ENCODE results near the gene RTL1.

RTL1 gene

DNA sequence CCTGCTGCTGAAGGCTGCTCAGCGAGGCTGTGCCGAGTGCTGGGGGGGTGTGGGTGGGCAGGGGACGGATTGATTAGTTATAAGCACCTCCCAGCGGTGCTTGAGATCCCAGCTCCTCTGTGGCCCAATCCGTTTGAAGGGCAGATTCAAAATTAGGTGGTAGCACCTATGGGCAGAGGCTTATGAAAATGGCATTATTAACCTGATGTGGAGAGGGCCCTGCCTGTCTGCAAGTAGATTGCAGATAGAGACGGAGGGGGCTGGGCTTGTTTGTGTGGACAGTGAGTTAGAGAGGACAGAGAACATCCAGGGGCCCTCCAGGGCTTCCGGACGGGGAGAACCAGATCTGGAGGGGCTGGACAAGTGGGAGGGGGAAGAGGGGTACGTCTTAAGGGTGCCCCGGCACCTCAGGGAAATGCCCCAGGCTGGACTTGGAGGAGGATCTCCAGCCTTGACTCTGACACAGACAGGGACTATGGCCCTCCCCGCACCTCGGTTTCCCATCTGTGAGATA, at the start of gene RTL1:
RTL1 (minus strand) TSS at position 51 of the 514 bp plus-strand sequence. CDS start 18,934 bp downstream, outside the sequence.
- Mint-ChIP-seq H3K27me3 (peaks cover 26% of the 10 kb centered on the region), H3K9me3 (ENCODE audit: low read depth) (no peaks in the 10 kb centered on the region), H3K4me3 (no peak within 1 kb of the TSS), H3K4me1 (ENCODE audit: low read depth) (peaks cover 1% of the 10 kb centered on the region), H3K27ac (no peak within 1 kb of the TSS), H3K36me3 (no peaks in the 10 kb centered on the region)

DNA sequence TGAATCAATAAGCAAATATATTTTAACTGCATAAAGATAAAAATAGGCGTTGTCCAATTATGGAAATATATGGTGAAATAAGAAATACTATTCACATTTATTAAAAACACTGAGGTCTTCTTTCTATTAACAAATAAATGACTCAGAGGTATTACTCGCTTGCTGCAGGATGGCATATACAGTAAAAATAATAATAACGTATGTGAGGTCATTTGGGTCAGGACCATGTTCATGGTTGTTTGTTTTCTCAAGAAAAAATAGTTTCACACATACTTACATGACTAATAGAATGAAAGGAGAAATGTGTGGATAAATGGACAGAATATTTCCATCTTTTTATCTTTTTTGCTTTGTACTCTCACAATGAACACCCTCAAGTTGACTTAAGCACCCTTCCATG, 46.5 kb upstream of the RTL1 start:
- Mint-ChIP-seq H3K27ac (no peak overlapping the region), H3K36me3 (no peaks in the 10 kb centered on the region), H3K4me3 (no peak overlapping the region), H3K9me3 (ENCODE audit: low read depth) (no peaks in the 10 kb centered on the region), H3K27me3 (peaks cover 13% of the 10 kb centered on the region), H3K4me1 (ENCODE audit: low read depth) (no peaks in the 10 kb centered on the region)

DNA sequence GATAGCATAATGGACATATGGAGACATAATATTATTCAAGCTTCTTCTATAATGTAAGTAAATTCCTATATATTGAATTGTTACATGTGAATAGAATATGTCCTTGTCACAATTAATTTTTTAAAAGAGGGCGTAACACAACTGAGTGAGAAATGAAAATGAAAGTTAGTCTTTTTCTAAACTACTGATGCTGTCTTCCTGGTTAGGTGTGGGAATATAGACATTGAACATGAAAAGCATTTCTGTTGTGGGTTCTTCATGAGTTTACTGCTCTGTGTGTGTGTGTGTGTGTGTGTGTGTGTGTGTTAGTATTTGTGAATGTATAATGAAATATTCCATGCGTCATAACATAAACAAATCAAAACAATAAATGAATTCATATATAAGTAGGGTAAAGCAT, 40.5 kb upstream of the RTL1 start:
- peaks cover 3% of the 10 kb centered on the region for H3K4me1 Mint-ChIP-seq (ENCODE audit: low read depth)
- H3K4me3 Mint-ChIP-seq: no peak overlapping the region
- H3K27me3 Mint-ChIP-seq: peaks cover 12% of the 10 kb centered on the region
- no peak overlapping the region for H3K27ac Mint-ChIP-seq
- no peaks in the 10 kb centered on the region for H3K36me3 Mint-ChIP-seq
- no peaks in the 10 kb centered on the region for H3K9me3 Mint-ChIP-seq (ENCODE audit: low read depth)

DNA sequence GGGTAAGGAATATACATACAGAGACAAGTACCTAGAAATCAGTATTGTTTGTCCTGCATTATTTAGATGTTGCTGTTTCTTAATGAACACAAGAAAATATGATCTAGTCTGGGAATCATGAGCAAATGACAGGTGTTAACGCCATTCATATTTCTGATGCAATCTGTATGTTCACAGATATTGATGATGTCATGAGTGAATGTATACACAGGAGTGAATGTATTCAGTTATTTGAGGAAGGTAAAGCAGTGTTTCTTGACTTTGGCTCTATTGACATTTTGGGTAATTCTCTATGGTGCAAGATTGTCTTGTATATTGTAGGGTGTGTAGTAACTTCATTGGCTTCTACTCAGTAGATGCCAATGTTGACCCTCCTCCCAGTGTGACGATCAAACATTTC, 26.7 kb upstream of the RTL1 start:
- H3K27me3 Mint-ChIP-seq: peaks cover 4% of the 10 kb centered on the region
- no peak overlapping the region for H3K27ac Mint-ChIP-seq
- no peak overlapping the region for H3K4me3 Mint-ChIP-seq
- H3K4me1 Mint-ChIP-seq (ENCODE audit: low read depth): no peaks in the 10 kb centered on the region
- no peaks in the 10 kb centered on the region for H3K36me3 Mint-ChIP-seq
- H3K9me3 Mint-ChIP-seq (ENCODE audit: low read depth): peaks cover 9% of the 10 kb centered on the region

DNA sequence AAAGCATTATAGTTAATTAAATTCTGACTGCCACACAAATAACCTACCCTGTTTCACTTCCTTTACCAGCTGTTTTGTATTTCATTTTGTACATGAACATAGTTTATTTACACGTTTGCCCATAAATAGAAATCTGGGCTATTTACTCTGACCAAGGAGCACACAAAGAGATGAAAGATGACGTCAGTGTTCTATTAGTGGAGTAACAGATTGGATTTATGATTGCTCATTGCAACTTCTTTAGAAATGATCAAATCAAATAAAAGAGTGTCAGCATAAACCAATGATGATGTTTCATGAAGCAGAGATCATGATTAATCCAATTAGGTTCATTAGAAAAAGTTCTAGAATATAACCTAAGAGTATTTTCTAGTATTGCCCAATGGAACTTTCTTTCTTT, 12.0 kb upstream of the RTL1 start:
- Mint-ChIP-seq H3K36me3 (no peaks in the 10 kb centered on the region), H3K9me3 (ENCODE audit: low read depth) (no peaks in the 10 kb centered on the region), H3K4me1 (ENCODE audit: low read depth) (no peaks in the 10 kb centered on the region), H3K4me3 (no peak overlapping the region), H3K27me3 (peaks cover 6% of the 10 kb centered on the region), H3K27ac (no peak overlapping the region)

DNA sequence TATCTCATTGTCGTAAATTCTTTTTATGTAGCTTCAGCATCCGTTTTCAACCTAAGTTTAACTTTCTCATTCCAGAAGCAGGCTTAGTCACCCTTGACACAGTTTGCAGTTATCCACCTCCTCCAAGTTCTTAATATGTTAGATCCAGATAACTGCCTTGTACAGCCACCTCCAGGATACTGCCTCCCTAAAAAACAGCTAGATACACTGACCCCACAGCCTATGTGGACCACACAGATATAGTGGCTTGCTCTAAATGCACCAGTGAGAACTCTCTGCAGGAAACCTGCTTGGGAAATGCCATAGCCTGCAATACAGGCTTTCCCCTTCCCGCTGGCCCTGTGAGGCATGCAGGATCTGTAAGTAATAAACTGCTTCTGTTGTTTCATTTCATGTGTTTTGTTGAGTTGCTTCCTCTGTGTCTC, 11.1 kb upstream of the RTL1 start:
- H3K27ac Mint-ChIP-seq: no peak overlapping the region
- H3K36me3 Mint-ChIP-seq: no peaks in the 10 kb centered on the region
- H3K4me1 Mint-ChIP-seq (ENCODE audit: low read depth): no peaks in the 10 kb centered on the region
- H3K9me3 Mint-ChIP-seq (ENCODE audit: low read depth): no peaks in the 10 kb centered on the region
- H3K27me3 Mint-ChIP-seq: peaks cover 6% of the 10 kb centered on the region
- no peak overlapping the region for H3K4me3 Mint-ChIP-seq

DNA sequence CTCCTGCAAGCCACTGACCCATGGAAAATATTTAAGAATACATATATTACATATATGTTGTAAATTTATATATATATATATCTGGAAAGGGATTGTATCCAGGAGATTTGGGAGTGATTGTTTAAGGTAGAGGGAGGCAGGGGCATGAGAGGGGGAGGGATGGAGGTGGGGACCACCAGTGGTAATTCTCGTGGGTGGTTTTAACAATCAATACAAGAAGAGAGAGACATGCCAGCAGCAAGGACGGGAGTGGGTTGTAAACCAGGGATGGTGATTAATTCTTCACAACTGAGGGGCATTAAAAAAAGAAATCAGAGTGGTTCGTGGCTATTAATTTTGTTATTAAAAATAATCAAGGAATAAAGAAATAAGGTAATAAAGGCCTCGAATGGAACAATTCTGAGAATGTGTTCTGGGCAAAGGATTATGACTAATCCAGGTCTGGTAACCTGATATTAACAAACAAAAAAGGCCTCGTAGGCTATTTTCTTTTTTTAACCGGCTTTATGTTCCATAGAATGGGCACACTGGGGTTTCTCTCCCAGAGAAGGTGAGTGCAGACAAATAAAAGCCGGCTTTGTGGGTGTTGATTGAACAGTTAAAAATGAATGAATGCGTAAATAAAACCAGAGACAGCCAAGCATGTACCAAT, 8.3 kb upstream of the RTL1 start:
- Mint-ChIP-seq H3K4me1 (ENCODE audit: low read depth) (no peaks in the 10 kb centered on the region), H3K36me3 (no peaks in the 10 kb centered on the region), H3K4me3 (no peak overlapping the region), H3K27me3 (peaks cover 4% of the 10 kb centered on the region), H3K9me3 (ENCODE audit: low read depth) (no peaks in the 10 kb centered on the region), H3K27ac (no peak overlapping the region)

DNA sequence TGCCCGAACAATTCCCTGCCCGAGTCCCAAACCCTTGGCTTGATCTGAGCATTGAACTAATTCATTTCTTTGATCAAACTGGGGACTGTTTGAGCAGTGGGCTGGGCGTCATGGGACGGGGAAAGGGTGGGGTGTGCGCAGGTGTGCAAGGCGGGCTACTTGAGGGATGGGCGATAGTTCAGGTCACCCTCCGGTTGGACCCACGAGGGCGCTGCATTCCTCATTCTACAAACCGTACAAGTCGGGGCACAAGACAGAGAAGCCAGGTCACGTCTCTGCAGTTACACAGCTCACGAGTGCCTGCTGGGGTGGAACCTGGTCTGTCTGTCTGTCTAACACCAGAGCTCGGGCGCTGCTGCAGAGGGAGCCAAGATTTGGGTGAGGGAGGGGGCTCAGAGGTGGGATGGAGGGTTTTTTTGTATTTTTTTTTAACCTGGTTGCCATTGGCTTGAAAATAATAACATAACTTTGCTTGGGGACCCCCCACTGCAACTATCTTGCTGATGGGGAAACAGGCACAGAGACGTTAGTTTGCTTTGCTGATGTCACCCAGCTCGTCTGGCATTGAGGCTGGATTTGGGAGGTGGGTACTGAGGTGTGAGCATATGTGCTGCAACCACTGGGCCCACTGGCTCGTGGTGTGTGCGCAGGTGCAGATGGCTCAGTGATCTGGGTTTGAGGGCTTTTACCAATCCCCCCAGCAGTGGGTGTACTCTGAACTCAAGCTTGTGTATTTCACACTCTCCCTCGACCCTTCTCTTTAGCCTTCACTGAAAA, 7.6 kb upstream of the RTL1 start:
- Mint-ChIP-seq H3K27me3 (peaks cover 4% of the 10 kb centered on the region), H3K4me1 (ENCODE audit: low read depth) (no peaks in the 10 kb centered on the region), H3K36me3 (no peaks in the 10 kb centered on the region), H3K27ac (no peak overlapping the region), H3K9me3 (ENCODE audit: low read depth) (no peaks in the 10 kb centered on the region), H3K4me3 (no peak overlapping the region)

DNA sequence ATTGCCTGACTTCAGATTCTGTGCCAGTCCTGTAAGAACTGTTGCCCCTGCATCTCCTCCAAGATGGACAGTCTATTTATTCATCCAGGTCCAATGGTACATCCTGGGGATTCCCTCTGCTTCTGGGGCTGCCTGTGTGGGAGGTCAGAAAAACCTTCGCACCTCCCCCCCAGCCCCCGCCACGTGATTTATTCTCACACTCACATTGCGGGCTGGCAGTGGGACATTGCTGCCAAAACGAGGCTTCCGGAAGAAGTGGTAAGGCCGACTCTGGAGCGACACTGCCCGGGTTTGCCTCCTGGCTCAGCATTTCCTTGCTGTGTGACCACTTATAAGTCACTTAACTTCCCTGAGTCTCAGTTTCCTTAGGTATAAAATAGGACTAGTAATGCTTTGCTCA, 5.9 kb upstream of the RTL1 start:
- no peak overlapping the region for H3K4me3 Mint-ChIP-seq
- peaks cover 4% of the 10 kb centered on the region for H3K27me3 Mint-ChIP-seq
- no peaks in the 10 kb centered on the region for H3K4me1 Mint-ChIP-seq (ENCODE audit: low read depth)
- H3K9me3 Mint-ChIP-seq (ENCODE audit: low read depth): no peaks in the 10 kb centered on the region
- no peak overlapping the region for H3K27ac Mint-ChIP-seq
- H3K36me3 Mint-ChIP-seq: no peaks in the 10 kb centered on the region

DNA sequence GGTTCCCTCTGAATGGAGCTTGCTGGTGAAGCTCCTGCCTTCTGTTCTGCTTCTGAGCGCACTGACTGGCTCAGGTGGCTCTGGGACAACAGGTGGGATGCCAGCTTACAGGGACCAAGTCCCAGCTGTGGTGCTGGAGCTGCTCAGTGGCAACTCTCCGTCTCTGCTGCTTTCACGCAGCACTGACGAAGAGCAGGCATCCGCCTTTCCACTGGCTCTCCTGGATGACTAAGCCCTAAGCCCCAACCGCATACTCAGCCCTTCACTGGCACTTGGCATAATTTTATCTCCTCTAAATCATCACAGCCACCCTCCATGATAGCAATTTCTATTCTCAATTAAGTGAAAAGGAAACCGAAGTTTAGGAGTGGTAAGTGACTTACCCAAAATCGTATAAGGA, 3.7 kb upstream of the RTL1 start:
- Mint-ChIP-seq H3K27ac (no peak overlapping the region), H3K27me3 (peaks cover 6% of the 10 kb centered on the region), H3K4me1 (ENCODE audit: low read depth) (no peaks in the 10 kb centered on the region), H3K36me3 (no peaks in the 10 kb centered on the region), H3K9me3 (ENCODE audit: low read depth) (no peaks in the 10 kb centered on the region), H3K4me3 (no peak overlapping the region)

DNA sequence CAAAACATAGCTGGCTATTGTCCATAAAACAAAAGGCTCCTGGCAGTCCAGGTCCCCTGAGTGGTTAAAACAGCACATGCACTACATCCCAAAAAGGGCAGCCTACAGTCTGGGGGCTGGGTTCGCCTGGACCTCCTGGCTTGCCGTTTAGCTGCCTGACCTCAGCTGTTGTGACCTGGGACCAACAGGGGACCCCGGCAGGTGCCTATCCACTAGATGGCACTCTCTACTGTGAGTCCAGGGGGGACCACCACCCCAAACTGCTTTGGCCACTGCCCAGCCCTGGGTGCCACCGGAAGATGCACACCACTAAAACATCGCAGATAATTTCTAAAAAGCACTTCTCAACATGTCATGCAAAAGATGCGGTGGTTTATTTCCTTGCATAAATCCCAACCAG, 2.9 kb upstream of the RTL1 start:
- Mint-ChIP-seq H3K27ac (no peak overlapping the region), H3K36me3 (no peaks in the 10 kb centered on the region), H3K4me3 (no peak overlapping the region), H3K4me1 (ENCODE audit: low read depth) (no peaks in the 10 kb centered on the region), H3K9me3 (ENCODE audit: low read depth) (no peaks in the 10 kb centered on the region), H3K27me3 (peaks cover 10% of the 10 kb centered on the region)

DNA sequence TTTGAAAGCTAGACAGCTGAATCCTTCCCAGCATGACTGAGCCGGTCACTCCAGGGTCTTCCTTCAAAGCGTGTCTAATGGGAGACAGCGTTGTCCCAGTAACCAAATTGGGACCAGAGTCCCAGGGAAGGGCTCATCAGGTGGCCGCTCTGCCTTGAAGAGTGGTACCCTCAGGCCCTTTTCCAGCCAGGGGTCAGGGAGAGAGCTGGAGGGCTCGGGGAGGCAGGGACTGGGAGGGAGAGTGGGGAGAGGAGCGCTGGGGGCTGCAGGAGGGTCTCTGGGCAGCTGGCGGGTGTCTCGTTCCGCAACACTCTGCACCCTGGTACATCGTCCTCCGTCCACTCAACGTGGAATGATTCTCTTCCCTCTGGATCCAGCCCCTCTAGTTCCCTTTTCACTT, 1.6 kb upstream of the RTL1 start:
- no peaks in the 10 kb centered on the region for H3K36me3 Mint-ChIP-seq

DNA sequence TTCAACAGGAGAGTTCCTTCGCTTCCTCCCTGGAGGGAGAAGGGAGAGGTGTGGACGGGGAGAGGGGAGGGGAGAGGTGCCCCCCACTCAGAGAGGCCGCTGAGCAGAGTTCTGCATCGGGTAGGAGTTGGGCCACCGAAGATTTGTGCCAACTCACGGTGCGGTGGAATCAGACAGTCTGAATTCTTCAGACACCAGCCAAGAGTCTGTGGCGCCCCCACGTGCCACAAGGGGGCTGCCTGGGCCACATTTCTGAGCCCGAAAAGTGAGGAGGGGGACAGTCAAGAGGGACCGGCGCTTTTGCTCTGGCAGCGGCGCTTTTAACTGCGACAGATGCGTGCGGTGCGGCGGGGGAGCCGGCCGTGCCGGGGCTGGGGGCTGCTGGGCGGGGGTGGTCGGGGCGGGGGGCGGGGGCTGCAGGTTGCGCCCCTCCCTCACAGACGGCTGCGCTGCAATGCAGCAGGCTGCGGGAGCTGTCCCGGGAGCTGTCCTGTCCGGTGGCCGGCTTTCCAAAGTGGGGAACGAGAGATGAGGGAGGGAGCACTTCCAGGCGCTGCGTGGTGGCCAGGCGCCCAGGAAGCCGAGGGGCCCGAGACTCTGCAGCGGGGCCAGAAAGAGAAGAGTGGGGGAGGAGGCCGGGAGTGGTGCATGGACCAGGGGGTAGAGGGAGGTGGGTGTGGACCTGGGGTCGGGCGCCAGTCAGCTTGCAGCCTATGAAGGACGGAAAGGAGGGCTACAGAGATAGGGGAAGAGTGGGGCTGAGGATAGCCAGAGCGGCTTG, 975 bp upstream of the RTL1 start:
- peaks cover 19% of the 10 kb centered on the region for H3K27me3 Mint-ChIP-seq
- peaks cover 1% of the 10 kb centered on the region for H3K4me1 Mint-ChIP-seq (ENCODE audit: low read depth)

More for the DNA sequence above, 1.6 kb upstream of the RTL1 start:
- Mint-ChIP-seq H3K4me3 (no peak overlapping the region), H3K9me3 (ENCODE audit: low read depth) (no peaks in the 10 kb centered on the region), H3K27ac (no peak overlapping the region), H3K4me1 (ENCODE audit: low read depth) (peaks cover 1% of the 10 kb centered on the region), H3K27me3 (peaks cover 14% of the 10 kb centered on the region)

DNA sequence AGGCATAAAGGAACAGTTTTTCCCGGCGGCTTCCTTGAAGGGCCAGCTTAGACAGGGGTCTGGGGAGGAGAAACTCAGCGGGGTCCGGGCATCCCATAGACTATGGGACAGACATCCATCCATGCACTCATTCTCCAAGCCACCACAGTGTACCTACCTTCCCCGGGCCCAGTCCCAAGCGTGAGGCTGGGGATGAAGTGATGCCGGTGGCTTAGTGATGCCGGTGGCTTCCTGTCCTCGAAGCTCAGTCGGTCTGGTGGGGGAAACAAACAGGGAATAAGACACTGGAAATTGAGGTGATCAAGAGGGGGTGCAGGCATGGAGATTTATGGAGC, 421 bp downstream of the RTL1 start:
- Mint-ChIP-seq H3K27ac (no peak overlapping the region), H3K36me3 (no peaks in the 10 kb centered on the region), H3K27me3 (peaks cover 26% of the 10 kb centered on the region), H3K4me1 (ENCODE audit: low read depth) (peaks cover 1% of the 10 kb centered on the region), H3K9me3 (ENCODE audit: low read depth) (no peaks in the 10 kb centered on the region), H3K4me3 (no peak overlapping the region)

More for the DNA sequence above, 975 bp upstream of the RTL1 start:
- Mint-ChIP-seq H3K27ac (no peak overlapping the region), H3K9me3 (ENCODE audit: low read depth) (no peaks in the 10 kb centered on the region), H3K4me3 (no peak overlapping the region), H3K36me3 (no peaks in the 10 kb centered on the region)

All from activated naive CD8-positive, alpha-beta T cell (primary cell).